DMS79 treated with DMSO at 0.1 percent for 48 hours (cell line): ENCODE data around the gene GRK2.

Experiments
- DNase-seq: peaks from one replicate; lab custom pipeline; 2025; lab: John Stamatoyannopoulos, UW

The GRK2 gene

GRCh38 chr11:67254798-67255197, 11.5 kb upstream of the GRK2 start:
- DNase-seq, result no peak

DNA sequence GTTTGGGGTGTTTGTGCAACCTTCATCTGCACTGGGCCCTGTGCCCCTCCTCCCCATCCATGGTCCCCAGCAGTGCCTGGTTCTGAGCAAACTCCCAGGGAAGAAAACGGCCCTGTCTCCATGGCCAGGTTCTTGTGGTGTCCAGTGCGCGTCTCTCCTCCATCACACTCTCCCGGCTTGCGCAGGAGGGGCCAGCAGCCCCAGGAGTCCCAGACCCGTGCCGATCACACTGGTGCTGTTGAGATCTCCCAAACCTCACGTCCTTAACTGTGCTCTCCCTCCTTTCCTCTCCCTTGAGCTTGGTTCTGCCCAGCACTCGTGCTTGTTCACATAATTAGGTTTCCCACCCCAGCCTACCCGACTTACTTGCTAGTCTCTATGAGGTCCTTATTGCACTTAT, 10.9 kb upstream of the GRK2 start:
- DNase-seq, result no peak

DNA sequence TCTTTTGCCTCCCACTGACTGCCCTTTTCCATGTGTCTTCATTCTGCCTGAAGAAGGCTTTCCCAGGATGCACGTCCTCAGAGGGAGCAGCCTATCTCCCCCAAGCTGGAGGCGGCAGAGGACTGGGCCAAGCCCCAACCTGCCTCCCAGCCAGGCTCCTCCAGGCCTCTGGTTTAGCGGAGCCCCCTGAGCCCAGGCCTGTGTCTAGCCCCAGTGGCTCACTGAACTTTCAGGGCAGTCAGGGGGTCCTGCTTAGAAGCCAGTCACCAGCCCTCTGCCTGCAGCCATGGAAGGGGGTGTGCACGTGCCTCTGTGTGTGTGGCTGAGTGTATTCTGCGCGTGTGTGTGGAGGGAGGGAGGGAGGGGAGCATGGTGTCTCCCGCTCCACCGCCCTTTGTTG, 10.4 kb upstream of the GRK2 start:
- no peak for DNase-seq

DNA sequence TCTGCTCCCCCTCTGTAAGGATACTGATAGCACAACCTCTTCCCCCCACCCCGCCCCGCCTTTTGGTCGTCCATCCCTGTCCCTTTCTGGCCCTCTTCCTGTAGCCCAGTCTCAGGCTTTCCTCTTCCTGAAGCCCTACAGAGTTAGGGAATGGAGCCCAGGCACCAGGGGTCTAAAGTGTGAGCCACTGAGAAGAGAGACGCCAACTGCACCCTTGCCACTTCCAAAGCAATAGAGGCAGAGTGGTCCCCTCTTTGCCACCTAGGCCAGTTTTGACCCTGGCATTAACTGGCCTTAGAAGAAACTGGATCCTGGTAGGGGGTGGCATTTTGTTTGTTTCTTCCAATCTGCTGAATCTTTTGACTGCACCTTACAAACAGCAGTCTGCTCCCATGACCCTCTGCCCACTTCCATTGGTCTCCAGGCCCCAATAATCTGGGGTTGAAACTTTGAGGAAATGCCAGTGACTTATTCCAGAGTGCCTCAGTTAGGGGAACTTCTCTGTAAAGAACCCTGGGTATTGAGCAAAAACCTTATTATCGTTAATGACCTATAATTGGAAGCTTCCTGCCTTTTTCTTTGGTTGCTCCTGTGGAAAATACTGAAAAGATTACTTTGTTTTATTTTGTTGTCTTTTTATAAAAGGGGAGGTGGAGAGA, 9.7 kb upstream of the GRK2 start:
- no peak for DNase-seq

GRCh38 chr11:67260406-67260805, 5.9 kb upstream of the GRK2 start:
- DNase-seq, result no peak

DNA sequence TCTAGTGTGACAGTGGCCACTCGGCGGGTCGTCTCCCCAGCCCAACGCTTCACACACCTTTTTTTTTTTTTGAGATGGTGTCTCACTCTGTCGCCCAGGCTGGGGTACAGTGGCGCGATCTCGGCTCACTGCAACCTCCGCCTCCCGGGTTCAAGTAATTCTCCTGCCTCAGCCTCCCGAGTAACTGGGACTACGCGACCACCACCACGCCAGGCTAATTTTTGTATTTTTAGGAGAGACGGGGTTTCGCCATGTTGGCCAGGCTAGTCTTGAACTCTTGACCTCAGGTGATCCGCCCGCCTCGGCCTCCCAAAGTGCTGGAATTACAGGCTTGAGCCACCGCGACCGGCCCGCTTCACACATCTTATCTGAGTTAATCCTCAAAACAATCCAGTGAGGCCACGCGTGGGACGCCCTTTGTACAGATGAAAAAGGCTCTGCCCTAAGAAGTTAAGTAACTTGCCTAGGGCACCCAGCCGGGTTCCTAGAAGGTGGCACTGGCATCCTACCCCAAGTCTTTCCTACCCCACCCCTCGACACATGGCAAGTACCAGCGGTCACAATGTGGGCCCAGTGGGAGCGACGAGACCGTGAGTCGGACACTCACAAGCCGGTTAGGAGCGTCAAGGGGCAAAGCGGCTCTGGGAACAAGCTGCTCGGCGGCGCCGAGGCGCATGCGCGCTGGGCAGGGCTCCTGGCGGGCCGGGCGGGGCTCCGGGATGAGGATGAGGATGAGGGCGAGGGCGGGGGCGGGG, 5.2 kb upstream of the GRK2 start:
- DNase-seq, result peak; percentile 11

DNA sequence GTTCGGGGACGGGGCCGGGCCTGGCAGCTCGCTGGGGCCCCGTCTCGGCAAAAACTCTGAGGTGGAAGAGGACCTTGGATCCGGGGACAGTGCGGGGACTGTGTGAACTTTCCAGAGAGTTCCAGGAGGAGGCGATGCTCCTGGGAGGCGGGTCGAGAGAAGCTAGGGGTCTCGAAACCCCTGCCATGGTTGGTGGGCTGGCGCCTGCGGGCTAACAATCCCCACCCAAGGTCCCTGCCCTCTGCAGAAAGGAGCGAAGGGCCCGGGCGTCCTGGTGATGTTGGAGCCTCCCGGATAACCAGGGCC, 4.7 kb upstream of the GRK2 start:
- no peak for DNase-seq

GRCh38 chr11:67261946-67262681, 4.2 kb upstream of the GRK2 start:
- DNase-seq, result peak; percentile 34

DNA sequence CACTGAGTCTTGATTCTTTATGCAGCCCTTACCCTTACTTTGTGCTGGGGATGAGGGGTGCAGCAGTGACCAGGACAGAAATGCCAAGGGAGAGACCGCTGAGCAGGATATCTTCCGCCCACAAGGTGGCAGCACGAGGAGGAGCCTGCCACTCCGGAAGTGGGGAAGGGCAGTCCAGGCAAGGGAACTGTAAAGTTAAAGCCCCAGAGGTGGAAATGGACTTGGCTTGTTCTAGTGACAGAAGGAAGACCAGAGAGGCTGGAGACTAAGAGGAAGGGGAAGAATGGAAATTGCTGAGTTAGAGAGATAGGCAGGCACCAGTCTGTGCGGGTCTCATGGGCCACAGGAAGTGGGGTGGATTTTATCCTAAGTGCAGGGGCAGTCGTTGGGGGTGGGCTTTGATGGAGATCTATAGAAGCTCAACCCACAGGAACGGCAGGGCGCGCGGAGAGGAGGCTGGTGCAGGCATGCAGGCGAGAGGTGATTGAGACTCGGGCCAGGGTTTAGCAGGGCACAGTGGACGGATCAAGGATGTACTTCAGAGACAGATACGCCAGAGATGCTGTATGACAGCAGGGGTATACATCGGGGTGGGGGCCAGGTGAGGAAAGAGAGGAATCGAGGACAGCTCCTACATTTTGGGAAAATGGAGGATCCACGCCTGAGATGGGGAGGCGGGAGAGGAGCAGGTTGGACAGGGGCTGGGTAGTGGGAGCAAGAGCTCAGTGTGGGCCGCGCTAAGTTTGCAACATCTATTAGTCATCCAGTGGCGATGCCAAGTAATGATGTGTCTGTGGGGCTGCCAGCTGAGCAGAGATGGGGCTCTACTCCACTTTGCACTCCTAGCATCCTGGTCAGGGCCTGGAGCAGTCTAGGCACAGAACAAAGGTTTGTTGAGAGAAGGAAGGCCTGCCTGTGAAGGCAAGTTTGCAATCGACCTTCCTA, 3.3 kb upstream of the GRK2 start:
- peak; percentile 76 for DNase-seq

GRCh38 chr11:67264260-67264659, 2.0 kb upstream of the GRK2 start:
- no peak for DNase-seq

DNA sequence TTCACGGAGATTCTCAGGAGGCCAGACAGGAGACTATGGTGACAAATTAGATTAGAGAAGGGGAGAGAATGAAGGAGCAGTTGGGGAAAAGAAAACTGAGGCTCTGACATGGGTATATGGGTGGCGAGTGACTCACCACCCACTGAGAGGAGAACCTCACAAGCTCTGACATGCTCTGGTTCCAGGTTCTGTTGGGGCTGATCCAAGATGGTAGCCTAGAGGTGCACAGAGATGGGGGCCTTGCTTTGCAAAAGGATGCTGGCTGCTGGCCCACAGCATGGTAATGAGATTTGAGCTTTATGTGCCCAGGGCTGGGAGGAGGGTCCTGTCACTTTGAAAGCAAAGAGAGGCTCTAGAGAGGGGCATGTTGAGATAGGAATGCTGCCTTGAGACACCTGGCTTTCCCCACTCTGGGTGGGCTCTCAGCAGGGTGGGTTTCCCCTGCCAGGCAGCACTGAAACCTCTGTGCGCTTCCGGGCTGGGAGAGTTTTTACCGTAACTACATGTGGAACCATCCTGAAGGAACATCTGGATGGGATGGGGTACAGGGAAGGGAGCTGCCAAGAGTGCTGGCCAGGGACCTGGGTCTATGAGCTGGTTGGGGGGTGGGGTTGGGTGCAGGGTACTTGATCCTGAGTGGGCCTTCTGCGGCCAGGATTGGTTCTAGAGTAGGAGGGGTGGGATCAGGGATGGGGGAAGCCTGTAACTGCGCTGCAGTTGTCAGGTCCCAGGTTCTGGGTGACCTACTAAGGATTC, 1.2 kb upstream of the GRK2 start:
- DNase-seq, result no peak

DNA sequence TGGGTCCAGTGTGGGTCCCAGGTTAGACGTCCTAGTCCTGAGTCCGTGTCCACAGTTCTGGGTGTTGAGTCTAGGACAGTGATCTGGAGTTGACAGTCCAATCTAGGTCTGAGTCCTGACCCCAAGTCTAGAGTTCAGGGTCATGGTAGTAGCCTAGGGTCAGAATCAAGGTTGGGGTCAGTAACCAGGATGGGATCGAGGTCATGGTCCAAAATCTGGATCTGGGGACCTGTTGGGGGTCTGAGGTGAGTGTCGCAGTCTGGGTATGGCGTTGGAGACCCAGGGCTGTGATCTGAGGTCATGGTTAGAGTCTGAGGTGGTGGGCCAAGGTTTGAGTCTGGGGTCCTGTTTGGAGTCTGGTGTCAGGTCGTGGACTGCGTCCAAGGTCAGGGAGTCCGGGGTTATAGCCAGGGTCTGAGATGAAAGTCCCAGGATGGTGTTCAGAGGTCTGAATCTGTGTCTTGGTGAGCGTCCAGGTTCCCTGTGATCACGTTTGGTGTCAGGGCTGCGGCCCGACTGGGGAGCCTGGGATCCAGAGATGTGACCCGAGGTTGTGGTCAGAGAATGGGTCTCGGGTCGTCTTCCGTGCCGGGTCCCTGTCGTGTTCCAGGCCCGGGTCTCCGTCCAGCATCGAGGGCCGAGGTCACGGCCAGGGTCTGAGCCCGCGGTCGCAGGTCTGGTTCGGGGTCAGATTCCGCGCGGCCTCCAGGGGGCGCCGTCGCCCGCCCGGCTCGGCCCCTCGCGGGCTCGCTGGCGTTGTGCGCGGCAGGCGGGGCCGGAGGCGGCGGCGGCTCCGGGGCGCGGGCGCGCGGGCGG, 432 bp upstream of the GRK2 start:
- no peak for DNase-seq

- DNase-seq, result peak; percentile 13
Observed at GRCh38 chr11:67267188-67268080, 1.2 kb downstream of the GRK2 start.

DNA sequence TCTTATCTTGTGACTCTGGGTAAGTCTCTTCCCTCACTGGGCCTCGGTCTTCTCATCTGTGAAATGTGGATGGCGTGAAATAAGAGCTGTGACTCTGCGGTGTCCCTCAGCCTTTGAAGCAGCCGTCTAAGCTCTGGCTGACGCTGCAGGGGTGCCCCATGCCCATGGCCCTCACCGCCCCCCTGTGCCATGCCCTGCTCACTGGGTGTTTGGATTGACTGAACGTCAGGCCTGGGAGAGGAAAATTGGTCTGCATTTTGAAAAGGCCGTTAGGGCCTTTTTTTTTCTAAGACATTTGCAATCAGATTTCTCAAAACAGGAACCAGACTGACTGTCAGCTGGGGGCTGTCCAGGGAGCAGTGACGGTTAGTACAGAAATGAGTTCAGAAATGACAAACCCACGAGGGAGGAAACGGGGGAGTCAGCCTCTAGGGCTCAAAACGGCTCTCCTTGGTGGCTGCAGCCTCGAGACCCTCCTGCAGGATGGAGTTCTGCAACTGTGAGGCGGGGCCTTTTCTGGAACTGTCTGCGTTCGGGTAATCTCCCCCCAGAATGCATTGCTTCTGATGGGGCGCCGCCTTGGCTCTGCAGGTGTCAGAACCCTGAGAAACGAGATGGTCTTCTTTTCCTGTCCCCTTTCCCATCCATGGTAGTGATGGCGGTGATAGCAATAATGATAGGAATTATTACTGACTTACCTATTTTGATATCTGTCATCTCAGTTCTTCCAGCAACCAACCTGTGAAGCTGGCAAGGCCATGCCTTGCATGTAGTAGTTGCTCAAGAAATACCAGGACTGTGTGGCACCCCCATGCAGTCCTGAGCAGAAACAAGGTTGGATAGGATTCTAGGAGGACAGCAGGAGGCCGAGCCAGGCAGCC, 2.0 kb downstream of the GRK2 start:
- no peak for DNase-seq

- DNase-seq, result no peak
Observed at GRCh38 chr11:67268962-67269268, 2.6 kb downstream of the GRK2 start.

DNA sequence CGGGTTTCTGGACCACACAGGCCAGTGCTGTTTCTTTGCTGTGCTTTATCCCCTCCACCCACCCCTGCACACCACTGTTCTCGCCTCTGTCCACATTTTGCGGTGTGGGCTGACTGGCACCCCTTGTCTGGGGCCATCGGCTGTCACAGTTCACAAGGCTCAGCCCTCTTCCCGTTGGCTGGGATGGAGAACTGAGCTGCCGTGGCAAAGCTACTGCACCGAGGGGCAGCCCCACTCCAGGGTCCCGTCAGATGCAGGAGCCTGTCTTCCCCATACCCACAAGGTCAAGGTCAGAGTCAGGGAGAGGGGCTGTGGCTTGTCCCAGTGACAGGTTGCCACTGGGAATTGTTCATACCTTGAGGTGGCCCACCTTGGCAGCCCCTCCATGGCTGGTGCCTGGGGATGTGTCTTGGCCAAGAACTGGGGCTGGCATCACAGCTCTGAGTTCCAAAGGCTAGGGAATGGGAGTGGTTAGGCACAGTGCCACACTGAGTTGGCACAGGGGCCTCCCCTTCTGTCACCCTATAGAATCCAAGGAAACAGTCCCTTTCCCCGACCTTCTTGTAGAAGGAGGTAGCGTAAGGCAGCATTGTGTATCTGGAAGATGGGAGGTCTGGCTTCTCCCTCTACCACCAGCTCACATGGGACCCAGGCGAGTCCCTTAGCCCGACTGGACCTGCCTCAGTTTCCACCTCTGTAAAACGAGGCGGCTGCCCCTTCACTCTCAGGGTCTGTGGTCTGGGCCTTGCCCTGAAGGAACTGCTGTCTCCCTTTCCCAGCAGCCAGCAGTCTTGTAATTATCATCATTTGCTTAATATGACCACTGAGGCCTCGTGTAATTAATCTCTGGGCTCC, 3.4 kb downstream of the GRK2 start:
- DNase-seq, result no peak

GRCh38 chr11:67270256-67271204, 4.3 kb downstream of the GRK2 start:
- DNase-seq, result no peak
